GM12878 (cell line): ENCODE measurements around the gene C5. TPM values are rescaled to one million over a fixed set of nuclear protein-coding genes. Genes with fewer than 3 reads are reported as not detected.

Source experiments
- ATAC-seq: fragments of 200-7000 bp; cut with Tn5 transposase; 3 replicates; pipeline ENCODE4 v1.9.1; 2020; ENCODE audit warnings: mild to moderate bottlenecking, moderate library complexity
- BruUV-seq: library from RNA; stranded (reverse); fragments of 400-500 nt; replicated peaks from 2 replicates; lab custom pipeline; 2021; lab: Mats Ljungman, UMichigan
- CTCF ChIA-PET: fragments of 300-600 bp; sonication (Branson Sonifier 250); formaldehyde crosslinking; extraction: SDS; loops from one replicate; lab custom pipeline; 2021; ENCODE audit warnings: inconsistent platforms; lab: Yijun Ruan, JAX
- POLR2A ChIA-PET: fragments of 350-600 bp; formaldehyde crosslinking; extraction: SDS; loops from one replicate; lab custom pipeline; 2021; ENCODE audit warnings: inconsistent platforms; lab: Charles Lee
- RAD21 ChIA-PET: fragments of 300-600 bp; sonication (Branson Sonifier 250); formaldehyde crosslinking; loops from one replicate; lab custom pipeline; 2023; ENCODE audit warnings: antibody characterized with exemption; ENCODE audit not compliant: unreplicated experiment; lab: Charles Lee
- SMC1A ChIA-PET: fragments of 300-600 bp; sonication (Branson Sonifier 250); formaldehyde crosslinking; loops from one replicate; lab custom pipeline; 2023; ENCODE audit not compliant: unreplicated experiment, uncharacterized antibody; lab: Charles Lee
- DNase-seq: peaks from one replicate; pipeline ENCODE4 v3.0.0-alpha.2; 2011; ENCODE audit warnings: low read depth, low spot score
- FAIRE-seq: peaks from 3 replicates; lab custom pipeline; 2011; peaks lifted over from hg19 to GRCh38; lab: Jason Lieb, UNC
- H2AFZ ChIP-seq: 2 replicates; pipeline ENCODE4 v1.6.0; 2011; ENCODE audit warnings: low read depth, low read length, control low read depth; ENCODE audit not compliant: control insufficient read depth
- H3K27ac ChIP-seq: 2 replicates; pipeline ENCODE4 v1.5.1; 2011; ENCODE audit warnings: control low read depth; ENCODE audit not compliant: control insufficient read depth, insufficient read depth
- H3K27me3 ChIP-seq, 2 experiments: replicated peaks in 1 of 2; 2 replicates each; pipeline versions ENCODE4 v1.6.0 to v1.6.1; 2011; ENCODE audit warnings: low read length in 1 of 2; ENCODE audit not compliant: control insufficient read depth in 2 of 2, insufficient read depth in 2 of 2
- H3K36me3 ChIP-seq, 2 experiments: 2 replicates each; pipeline ENCODE4 v1.5.1; 2011; ENCODE audit warnings: low read length in 1 of 2; ENCODE audit not compliant: control insufficient read depth in 2 of 2, insufficient read depth in 2 of 2
- H3K4me1 ChIP-seq: 2 replicates; pipeline ENCODE4 v1.6.1; 2011; ENCODE audit warnings: mild to moderate bottlenecking, low read length, moderate library complexity, mixed read lengths; ENCODE audit not compliant: control insufficient read depth, insufficient read depth
- H3K4me2 ChIP-seq: 2 replicates; pipeline ENCODE4 v1.6.0; 2011; ENCODE audit warnings: control low read depth; ENCODE audit not compliant: control insufficient read depth, insufficient read depth
- H3K4me3 ChIP-seq: fragments of 200-600 bp; sonication (generic); 2 replicates; pipeline ENCODE4 v1.5.1; 2016
- H3K79me2 ChIP-seq: 2 replicates; pipeline ENCODE4 v1.6.0; 2011; ENCODE audit warnings: low read length; ENCODE audit not compliant: control insufficient read depth, insufficient read depth
- H3K9ac ChIP-seq: 2 replicates; pipeline ENCODE4 v1.8.0; 2011; ENCODE audit warnings: low read length, control low read depth, mixed read lengths; ENCODE audit not compliant: control insufficient read depth, insufficient read depth
- H3K9me3 ChIP-seq: replicated peaks from 3 replicates; pipeline ENCODE4 v1.5.1; 2011; ENCODE audit warnings: mild to moderate bottlenecking, low read length; ENCODE audit not compliant: control insufficient read depth, insufficient read depth
- H4K20me1 ChIP-seq: 2 replicates; pipeline ENCODE4 v1.6.0; 2011; ENCODE audit not compliant: control insufficient read depth, insufficient read depth
- BCL3 ChIP-seq: IDR thresholded peaks from 2 replicates; pipeline ENCODE4 v1.6.1; 2011; ENCODE audit warnings: borderline replicate concordance, low read depth, mild to moderate bottlenecking, moderate library complexity, low read length; ENCODE audit not compliant: insufficient read depth, poor library complexity, severe bottlenecking
- CEBPB ChIP-seq, 2 experiments: fragments of 150-350 bp in 1 of 2; IDR thresholded peaks; 2 replicates each; pipeline ENCODE4 v1.6.1; 2012 to 2014; ENCODE audit warnings: low read depth in 2 of 2, low read length in 2 of 2, borderline replicate concordance in 1 of 2, inconsistent platforms in 1 of 2
- CTCF ChIP-seq, 3 experiments: IDR thresholded peaks in 2 of 3; conservative IDR thresholded peaks in 1 of 3; 2 replicates each; pipeline ENCODE4 v1.5.1; 2011; ENCODE audit warnings: low read depth in 3 of 3, low read length in 3 of 3, mild to moderate bottlenecking in 3 of 3, control low read depth in 2 of 3, moderate library complexity in 2 of 3, inconsistent platforms in 1 of 3, mixed read lengths in 1 of 3; ENCODE audit not compliant: control insufficient read depth in 2 of 3, insufficient read depth in 1 of 3; ENCODE audit errors: extremely low read depth in 1 of 3
- E2F4 ChIP-seq: IDR thresholded peaks from 2 replicates; pipeline ENCODE4 v1.6.1; 2012; ENCODE audit warnings: low read depth, low read length, improper control_type of control experiment
- HDGF ChIP-seq: fragments of 450-650 bp; IDR thresholded peaks from 2 replicates; pipeline ENCODE4 v1.6.1; 2016; ENCODE audit warnings: antibody characterized with exemption
- MEF2A ChIP-seq: IDR thresholded peaks from 2 replicates; pipeline ENCODE4 v1.6.1; 2011; ENCODE audit warnings: low read depth, mild to moderate bottlenecking, low read length, moderate library complexity; ENCODE audit not compliant: insufficient read depth
- MEF2B ChIP-seq: fragments of 450-650 bp; IDR thresholded peaks from 2 replicates; pipeline ENCODE4 v1.6.1; 2018; ENCODE audit warnings: mild to moderate bottlenecking, moderate library complexity; ENCODE audit not compliant: partially characterized antibody, poor library complexity, severe bottlenecking
- MTA2 ChIP-seq: fragments of 450-650 bp; IDR thresholded peaks from 2 replicates; pipeline ENCODE4 v1.6.1; 2016; ENCODE audit warnings: low read depth, mild to moderate bottlenecking, moderate library complexity
- NRF1 ChIP-seq: conservative IDR thresholded peaks from 2 replicates; pipeline ENCODE4 v1.6.1; 2011; ENCODE audit warnings: mild to moderate bottlenecking, low read depth, low read length, improper control_type of control experiment
- RBBP5 ChIP-seq: fragments of 200-600 bp; sonication (generic); conservative IDR thresholded peaks from 2 replicates; pipeline ENCODE4 v1.6.1; 2016
- STAT3 ChIP-seq: IDR thresholded peaks from 2 replicates; pipeline ENCODE4 v1.6.1; 2011; ENCODE audit warnings: low read depth, low read length, improper control_type of control experiment
- USF2 ChIP-seq: IDR thresholded peaks from 2 replicates; pipeline ENCODE4 v1.6.1; 2011; ENCODE audit warnings: low read depth, low read length, improper control_type of control experiment, borderline replicate concordance
- YY1 ChIP-seq: IDR thresholded peaks from 2 replicates; pipeline ENCODE4 v1.6.1; 2011; ENCODE audit warnings: low read depth, mild to moderate bottlenecking, low read length
- ZBED1 ChIP-seq: IDR thresholded peaks from 2 replicates; pipeline ENCODE4 v1.6.1; 2016; ENCODE audit warnings: borderline replicate concordance
- ZBTB4 ChIP-seq: fragments of 450-650 bp; formaldehyde crosslinking; IDR thresholded peaks from 2 replicates; pipeline ENCODE4 v1.4.0; 2022; ENCODE audit warnings: mild to moderate bottlenecking, moderate library complexity
- ZNF24 ChIP-seq: fragments of 450-650 bp; IDR thresholded peaks from 2 replicates; pipeline ENCODE4 v1.6.1; 2017; ENCODE audit warnings: antibody characterized with exemption, mild to moderate bottlenecking
- WGBS: methylation state at CpG from one replicate; pipeline ENCODE4 v1.1.6; 2016; ENCODE audit warnings: low lambda C conversion rate; ENCODE audit not compliant: insufficient replicate concordance, insufficient coverage; ENCODE audit errors: missing lambda C conversion rate; 5-methylcytosine and 5-hydroxymethylcytosine counted together
- in situ Hi-C: fragments of 300-500 bp; cut with MboI; formaldehyde crosslinking; loops from 9 replicates; pipeline ENCODE4 v1.14.3; 2018; ENCODE audit warnings: mixed read lengths
- intact Hi-C: fragments of 100-400 bp; cut with micrococcal nuclease; formaldehyde crosslinking; loops from one replicate; pipeline ENCODE4 v1.14.2; 2022; ENCODE audit not compliant: unreplicated experiment
- polyA plus RNA-seq, 11 experiments: library from polyadenylated mRNA; depleted of rRNA in 4 of 11; unstranded in 6 of 11; stranded (reverse) in 5 of 11; fragments of >200 nt; fragmentation: Nextera tagmentation in 4 of 11; fragmentation: Illumina TruSeq in 1 of 11; extraction: Ambion mirVana in 4 of 11; extraction: Trizol in 1 of 11; gene quantifications; 1 replicate in 1 of 11; 2 replicates in 10 of 11; pipeline versions ENCODE4 v1.2.1 to v1.2.3, GENCODE V29; 2011 to 2016; ENCODE audit warnings: inconsistent platforms in 2 of 11, missing spikeins in 2 of 11, low read depth in 1 of 11
- total RNA-seq, 4 experiments: library from RNA; depleted of rRNA in 3 of 4; stranded (reverse); fragments of >200 nt in 3 of 4; fragmentation: Illumina TruSeq in 1 of 4; extraction: Trizol in 1 of 4; gene quantifications; 2 replicates each; pipeline versions ENCODE4 v1.2.1 to v1.2.3, GENCODE V29; 2013 to 2021

C5 gene
- total and polyA plus RNA-seq, 10 of the 15 experiments (the other 5 are each of a cell fraction or from before 2014, with no cell fraction given) = 0.39 to 2.2 (median 1.2) TPM

GRCh38 chr9:120946259-120946658 is 103.8 kb downstream of the C5 start:
- POLR2A ChIA-PET = interaction anchor here (5.2 kb wide), 1 partner anchor 14 kb away, joined by 21 read pairs; no protein-coding TSS in a partner anchor
- SMC1A ChIA-PET = no interaction called here
- no peak overlapping the region for H3K27ac ChIP-seq
- ATAC-seq = no peak
- no peak for FAIRE-seq
- H2AFZ ChIP-seq = no peak overlapping the region
- CTCF ChIA-PET = interaction anchor here (1.0 to 1.1 kb wide), 2 partner anchors 10 to 114 kb away, joined by 3 to 4 read pairs; no protein-coding TSS in a partner anchor
- H3K4me3 ChIP-seq = no peak overlapping the region
- intact Hi-C loops (no loop called here), in situ Hi-C loops (no loop called here)
- no peak overlapping the region for H3K4me2 ChIP-seq
- RAD21 ChIA-PET = no interaction called here
- H3K79me2 ChIP-seq = no peaks in the 10 kb centered on the region
- no peaks in the 10 kb centered on the region for H4K20me1 ChIP-seq
- 90% methylated on average over 3 of the region's 3 CpGs for WGBS
- H3K9me3 ChIP-seq = no peaks in the 10 kb centered on the region; the same call in 2 of the 3 replicates
- H3K9ac ChIP-seq = no peak overlapping the region
- DNase-seq = no peak
- no peaks in the 10 kb centered on the region for H3K36me3 ChIP-seq
- peaks cover 17% of the 10 kb centered on the region for H3K4me1 ChIP-seq
- BruUV-seq = no TSS peak
- no peaks in the 10 kb centered on the region for H3K27me3 ChIP-seq
- TF ChIP-seq CTCF (IDR thresholded peaks at IDR 0.05 in 2 of 3, conservative IDR thresholded peaks at IDR 0.05 in 1 of 3; ENCODE audit: control insufficient read depth in 2 of 3, extremely low read depth in 1 of 3, insufficient read depth in 1 of 3, low read depth in 3 of 3, low read length in 3 of 3) (no peak), ZBTB4 (CRISPR knock-in tag) (no peak), ZBED1 (no peak), YY1 (no peak), MEF2B (no peak), STAT3 (no peak), MEF2A (no peak), BCL3 (no peak), NRF1 (no peak), HDGF (no peak), RBBP5 (no peak), CEBPB (IDR thresholded peaks at IDR 0.05; ENCODE audit: borderline replicate concordance in 1 of 2, low read depth in 2 of 2, low read length in 2 of 2) (no peak), MTA2 (no peak), E2F4 (no peak), USF2 (no peak), ZNF24 (no peak)
